HTERT RPE-1 (cell line): ENCODE results near the gene KRTAP23-1.

ENCODE experiments used
- in situ Hi-C: fragments of 300-500 bp; cut with MboI; formaldehyde crosslinking; loops from 4 replicates; pipeline ENCODE4 v1.14.3; 2020; ENCODE audit warnings: low sequenced_read_pairs

KRTAP23-1 gene

GRCh38 chr21:30348506-30348905 lies at the start of gene KRTAP23-1:
KRTAP23-1 (minus strand) TSS chr21:30348606; CDS start chr21:30348606, 0 bp downstream.
- in situ Hi-C loops: no loop called here

GRCh38 chr21:30395731-30396130 lies 47.3 kb upstream of the KRTAP23-1 start, which contains the start of gene KRTAP13-1:
KRTAP13-1 (plus strand) TSS chr21:30396031; CDS start chr21:30396087, 56 bp downstream.
- in situ Hi-C loops: no loop called here

GRCh38 chr21:30391492-30392025 lies 43.2 kb upstream of the KRTAP23-1 start:
- in situ Hi-C loops: no loop called here

- in situ Hi-C loops: no loop called here
Observed at GRCh38 chr21:30382201-30382600, 33.8 kb upstream of the KRTAP23-1 start.

- in situ Hi-C loops: no loop called here
Observed at GRCh38 chr21:30372139-30372770, 23.8 kb upstream of the KRTAP23-1 start, which contains the start of gene KRTAP13-2. KRTAP13-2 (minus strand) TSS chr21:30372271; CDS start chr21:30372213, 58 bp downstream.

GRCh38 chr21:30355906-30356305 lies 7.5 kb upstream of the KRTAP23-1 start:
- in situ Hi-C loops: no loop called here

- in situ Hi-C loops: no loop called here
Observed at GRCh38 chr21:30354308-30355005, 6.1 kb upstream of the KRTAP23-1 start.

- in situ Hi-C loops: no loop called here
Observed at GRCh38 chr21:30351534-30351933, 3.1 kb upstream of the KRTAP23-1 start.

GRCh38 chr21:30349572-30349971 lies 1.2 kb upstream of the KRTAP23-1 start:
- in situ Hi-C loops: no loop called here

GRCh38 chr21:30345014-30345413 lies 3.4 kb downstream of the KRTAP23-1 start:
- in situ Hi-C loops: no loop called here

- in situ Hi-C loops: no loop called here
Observed at GRCh38 chr21:30340714-30341573, 7.5 kb downstream of the KRTAP23-1 start.

- in situ Hi-C loops: no loop called here
Observed at GRCh38 chr21:30338717-30339116, 9.7 kb downstream of the KRTAP23-1 start.

- in situ Hi-C loops: no loop called here
Observed at GRCh38 chr21:30337772-30338171, 10.6 kb downstream of the KRTAP23-1 start.

- in situ Hi-C loops: no loop called here
Observed at GRCh38 chr21:30337276-30337744, 11.1 kb downstream of the KRTAP23-1 start, which contains the start of gene KRTAP27-1. KRTAP27-1 (minus strand) TSS chr21:30337694; CDS start chr21:30337668, 26 bp downstream.

- in situ Hi-C loops: no loop called here
Observed at GRCh38 chr21:30336596-30336995, 11.8 kb downstream of the KRTAP23-1 start.

- in situ Hi-C loops: no loop called here
Observed at GRCh38 chr21:30333736-30334135, 14.7 kb downstream of the KRTAP23-1 start.

- in situ Hi-C loops: no loop called here
Observed at GRCh38 chr21:30332681-30333080, 15.7 kb downstream of the KRTAP23-1 start.

- in situ Hi-C loops: no loop called here
Observed at GRCh38 chr21:30329203-30329875, 19.1 kb downstream of the KRTAP23-1 start.

GRCh38 chr21:30326390-30326789 lies 22.0 kb downstream of the KRTAP23-1 start:
- in situ Hi-C loops: no loop called here

- in situ Hi-C loops: no loop called here
Observed at GRCh38 chr21:30320215-30320614, 28.2 kb downstream of the KRTAP23-1 start, which contains the start of gene KRTAP26-1. KRTAP26-1 (minus strand) TSS chr21:30320315; CDS start chr21:30320035, 280 bp downstream.
